IgD-negative memory B cell (primary cell): ENCODE results near the gene ERP44. TPM values are rescaled to one million over a fixed set of nuclear protein-coding genes. Genes with fewer than 3 reads are reported as not detected.
A peak's percentile ranks its signal among the peaks of the same experiment; 100 is the strongest.
"Not testable (repeated sequence)": the region's sequence is repeated elsewhere in the genome, so short reads cannot be mapped to it uniquely, and the experiment has no call there.

Source experiments
- H3K27ac Mint-ChIP-seq, 3 donors: one replicate each; pipeline ENCODE4 v1.8.0; 2020 to 2022; ENCODE audit warnings: mild to moderate bottlenecking in 3 of 3, mixed read lengths in 3 of 3, moderate library complexity in 1 of 3
- H3K27me3 Mint-ChIP-seq: one replicate; pipeline ENCODE4 v1.8.0; 2021; ENCODE audit warnings: mixed read lengths
- H3K36me3 Mint-ChIP-seq: one replicate; pipeline ENCODE4 v1.8.0; 2020; ENCODE audit warnings: mild to moderate bottlenecking, mixed read lengths
- H3K4me1 Mint-ChIP-seq, 3 donors: one replicate each; pipeline ENCODE4 v1.8.0; 2020 to 2022; ENCODE audit warnings: mixed read lengths in 3 of 3, mild to moderate bottlenecking in 1 of 3
- H3K4me3 Mint-ChIP-seq, 4 donors: one replicate each; pipeline ENCODE4 v1.8.0; 2020 to 2022; ENCODE audit warnings: mild to moderate bottlenecking in 4 of 4, mixed read lengths in 4 of 4, moderate library complexity in 3 of 4
- H3K9me3 Mint-ChIP-seq, 3 donors: one replicate each; pipeline ENCODE4 v1.8.0; 2020 to 2021; ENCODE audit warnings: mixed read lengths in 3 of 3, mild to moderate bottlenecking in 1 of 3
- polyA plus RNA-seq: library from polyadenylated mRNA; unstranded; fragments of 300-500 nt; fragmentation: Illumina TruSeq; gene quantifications from one replicate; pipeline ENCODE4 v1.2.3, GENCODE V29; 2021

Gene ERP44
- polyA plus RNA-seq, result 45.3 TPM

GRCh38 chr9:100098887-100099721 is at the start of gene ERP44, which contains the start of gene INVS:
Gene ERP44, minus strand, starts transcription at chr9:100099000. Its CDS starts 160 bp downstream, at chr9:100098840.
Gene INVS, plus strand, starts transcription at chr9:100099243. Its CDS starts 5,279 bp downstream, at chr9:100104522.
- Mint-ChIP-seq H3K36me3 (no peaks in the 10 kb centered on the region), H3K4me3 (peak within 1 kb of the TSS; percentile 98 to 100 (median 100)), H3K27ac (peak within 1 kb of the TSS; percentile 92 to 99 (median 97)), H3K4me1 (peaks cover 27 to 30% (median 29%) of the 10 kb centered on the region in 3 donors), H3K9me3 (no peaks in the 10 kb centered on the region), H3K27me3 (no peaks in the 10 kb centered on the region)

- not testable (repeated sequence) for H3K27ac Mint-ChIP-seq, H3K27me3 Mint-ChIP-seq, H3K4me1 Mint-ChIP-seq, H3K4me3 Mint-ChIP-seq, H3K9me3 Mint-ChIP-seq, H3K36me3 Mint-ChIP-seq
Measured at GRCh38 chr9:100145976-100146375, 47.2 kb upstream of the ERP44 start.

DNA sequence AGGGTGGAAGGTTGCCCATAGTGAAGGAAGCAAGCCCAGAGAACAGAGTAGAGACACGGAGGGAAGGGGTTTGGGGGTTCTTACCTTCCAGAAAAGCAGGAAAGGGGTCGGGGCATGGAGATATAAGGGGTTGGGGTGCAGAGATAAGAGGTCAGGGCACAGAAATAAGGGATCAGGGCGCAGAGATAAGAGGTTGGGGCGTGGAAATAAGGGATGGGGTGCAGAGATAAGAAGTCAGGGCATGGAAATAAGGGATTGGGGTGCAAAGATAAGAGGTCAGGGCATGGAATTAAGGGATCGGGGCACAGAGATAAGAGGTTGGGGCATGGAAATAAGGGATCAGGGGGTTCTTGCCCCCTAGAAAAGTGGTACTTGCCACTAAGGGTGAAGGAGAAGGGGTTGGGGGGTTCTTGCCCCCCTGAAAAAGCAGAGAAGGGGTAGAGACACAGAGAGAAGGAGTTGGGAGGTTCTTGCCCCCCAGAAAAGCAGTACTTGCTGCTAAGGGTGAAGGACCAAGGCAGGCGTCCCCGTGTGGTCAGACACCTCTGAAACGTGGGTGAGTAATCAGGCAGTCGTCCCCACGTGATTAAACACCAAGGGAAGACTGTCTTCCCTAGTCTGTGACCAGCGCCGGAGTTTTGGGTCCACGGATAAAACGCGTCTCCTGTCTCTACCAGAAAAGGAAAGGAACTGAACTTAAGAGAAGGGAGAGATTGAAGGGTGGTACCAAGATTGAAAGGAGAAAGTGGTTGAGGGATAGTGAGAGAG is 46.6 kb upstream of the ERP44 start:
- H3K36me3 Mint-ChIP-seq, H3K4me1 Mint-ChIP-seq, H3K9me3 Mint-ChIP-seq, H3K27ac Mint-ChIP-seq, H3K27me3 Mint-ChIP-seq, H3K4me3 Mint-ChIP-seq: not testable (repeated sequence)

DNA sequence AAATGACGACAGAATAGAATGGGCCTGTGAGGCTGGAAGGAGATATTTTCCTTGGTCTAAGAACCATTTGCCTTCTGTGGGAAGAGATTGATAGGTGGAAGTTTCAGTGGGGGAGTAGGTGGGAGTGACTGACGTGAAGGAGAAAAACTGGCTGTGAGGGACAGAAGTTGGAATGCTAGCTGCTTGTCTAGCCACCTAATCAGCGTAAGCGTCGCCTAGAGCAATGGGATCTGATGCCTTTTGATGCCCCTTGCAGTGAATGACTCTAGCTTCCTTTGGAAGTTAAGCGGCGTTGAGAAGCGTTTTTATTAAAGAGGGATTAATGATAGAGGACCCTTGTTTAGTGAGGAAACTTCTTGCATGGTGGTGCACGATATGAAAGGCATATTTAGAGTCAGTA is 43.1 kb upstream of the ERP44 start:
- not testable (repeated sequence) for H3K4me1 Mint-ChIP-seq, H3K9me3 Mint-ChIP-seq, H3K4me3 Mint-ChIP-seq

GRCh38 chr9:100140303-100140702 is 41.5 kb upstream of the ERP44 start:
- not testable (repeated sequence) for H3K27ac Mint-ChIP-seq

More for the DNA sequence above, 43.1 kb upstream of the ERP44 start:
- not testable (repeated sequence) for H3K27ac Mint-ChIP-seq, H3K27me3 Mint-ChIP-seq, H3K36me3 Mint-ChIP-seq

DNA sequence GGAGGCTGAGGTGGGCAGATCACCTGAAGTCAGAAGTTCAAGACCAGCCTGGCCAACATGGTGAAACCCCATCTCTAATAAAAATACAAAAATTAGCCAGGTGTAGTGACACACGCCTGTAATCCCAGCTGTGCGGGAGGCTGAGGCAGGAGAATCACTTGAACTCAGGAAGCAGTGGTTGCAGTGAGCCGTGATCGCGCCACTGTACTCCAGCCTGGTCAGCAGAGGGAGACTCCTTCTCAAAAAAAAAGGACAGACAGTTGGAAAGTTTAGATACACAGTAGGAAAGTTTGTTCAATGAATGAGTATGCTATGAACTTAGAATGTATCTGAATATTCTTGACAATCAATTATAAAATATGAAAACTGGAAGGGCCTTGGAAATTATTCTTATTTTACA is 38.0 kb upstream of the ERP44 start:
- not testable (repeated sequence) for H3K4me1 Mint-ChIP-seq, H3K9me3 Mint-ChIP-seq, H3K4me3 Mint-ChIP-seq, H3K27me3 Mint-ChIP-seq, H3K36me3 Mint-ChIP-seq, H3K27ac Mint-ChIP-seq

More at GRCh38 chr9:100140303-100140702, 41.5 kb upstream of the ERP44 start:
- not testable (repeated sequence) for H3K9me3 Mint-ChIP-seq, H3K4me1 Mint-ChIP-seq, H3K36me3 Mint-ChIP-seq, H3K27me3 Mint-ChIP-seq, H3K4me3 Mint-ChIP-seq

- H3K4me3 Mint-ChIP-seq, result no peak overlapping the region
- no peak overlapping the region for H3K27ac Mint-ChIP-seq
- no peaks in the 10 kb centered on the region for H3K9me3 Mint-ChIP-seq
- peaks cover 0 to 5% (median 4%) of the 10 kb centered on the region in 3 donors for H3K4me1 Mint-ChIP-seq
- H3K36me3 Mint-ChIP-seq, result peaks cover 6% of the 10 kb centered on the region
- no peaks in the 10 kb centered on the region for H3K27me3 Mint-ChIP-seq
Measured at GRCh38 chr9:100134731-100135130, 35.9 kb upstream of the ERP44 start.

DNA sequence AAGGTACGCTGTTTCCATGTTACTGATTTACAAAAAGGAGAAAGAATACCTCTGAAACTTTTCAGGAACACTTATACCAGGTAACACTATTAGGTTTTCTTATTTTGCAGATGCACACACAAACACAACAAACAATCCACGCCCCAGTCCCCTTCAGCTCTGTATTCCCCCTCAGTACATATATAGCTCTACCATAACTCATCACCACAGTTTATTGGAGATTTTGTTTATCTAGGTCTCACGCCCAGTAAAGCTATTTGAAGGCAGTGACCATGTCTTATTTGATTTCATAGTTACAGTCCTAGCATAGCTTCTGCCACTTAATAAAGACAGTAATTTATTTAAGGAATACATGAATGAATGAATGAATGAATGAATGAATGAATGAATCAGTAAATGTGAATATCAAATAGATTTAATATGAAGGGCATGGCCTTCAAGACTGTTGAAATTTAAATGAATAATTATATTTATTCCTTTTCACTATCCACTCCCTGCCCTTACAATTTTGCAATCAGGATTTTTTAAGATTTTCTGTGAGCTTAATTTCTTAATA is 33.2 kb upstream of the ERP44 start:
- H3K27ac Mint-ChIP-seq, result no peak overlapping the region
- H3K4me1 Mint-ChIP-seq, result peaks cover 0 to 5% (median 1%) of the 10 kb centered on the region in 3 donors
- H3K27me3 Mint-ChIP-seq, result no peaks in the 10 kb centered on the region
- H3K9me3 Mint-ChIP-seq, result no peaks in the 10 kb centered on the region
- peaks cover 4% of the 10 kb centered on the region for H3K36me3 Mint-ChIP-seq
- no peak overlapping the region for H3K4me3 Mint-ChIP-seq

DNA sequence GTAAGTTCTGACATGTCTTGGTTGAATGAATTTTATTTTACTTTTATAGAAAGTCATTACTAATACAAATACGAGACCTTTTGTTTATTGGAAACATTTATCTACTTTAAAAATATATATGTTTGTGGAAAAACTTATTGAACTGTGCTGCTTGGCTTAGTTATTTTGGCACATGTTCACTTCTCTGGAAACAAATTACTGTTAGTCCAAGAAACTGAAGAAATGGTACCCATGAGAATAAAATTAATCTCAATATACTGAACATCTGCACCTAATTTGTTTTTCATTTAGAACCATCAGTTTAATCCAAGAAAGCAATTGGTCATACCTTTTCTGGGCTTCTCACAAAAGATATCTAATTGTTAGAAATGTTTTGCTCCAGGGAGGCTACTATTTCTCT is 32.4 kb upstream of the ERP44 start:
- Mint-ChIP-seq H3K4me1 (peaks cover 0 to 5% (median 0%) of the 10 kb centered on the region in 3 donors), H3K36me3 (peaks cover 4% of the 10 kb centered on the region), H3K9me3 (no peaks in the 10 kb centered on the region), H3K4me3 (no peak overlapping the region), H3K27ac (no peak overlapping the region), H3K27me3 (no peaks in the 10 kb centered on the region)

- Mint-ChIP-seq H3K4me1 (peaks cover 0 to 6% (median 1%) of the 10 kb centered on the region in 3 donors), H3K27me3 (no peaks in the 10 kb centered on the region), H3K4me3 (no peak overlapping the region), H3K27ac (no peak overlapping the region), H3K9me3 (no peaks in the 10 kb centered on the region), H3K36me3 (peaks cover 6% of the 10 kb centered on the region)
Measured at GRCh38 chr9:100129772-100130171, 31.0 kb upstream of the ERP44 start.

GRCh38 chr9:100126423-100126822 is 27.6 kb upstream of the ERP44 start:
- Mint-ChIP-seq H3K4me1 (peaks cover 0 to 7% (median 1%) of the 10 kb centered on the region in 3 donors), H3K36me3 (peaks cover 5% of the 10 kb centered on the region), H3K9me3 (no peaks in the 10 kb centered on the region), H3K27me3 (no peaks in the 10 kb centered on the region), H3K27ac (no peak overlapping the region), H3K4me3 (no peak overlapping the region)

DNA sequence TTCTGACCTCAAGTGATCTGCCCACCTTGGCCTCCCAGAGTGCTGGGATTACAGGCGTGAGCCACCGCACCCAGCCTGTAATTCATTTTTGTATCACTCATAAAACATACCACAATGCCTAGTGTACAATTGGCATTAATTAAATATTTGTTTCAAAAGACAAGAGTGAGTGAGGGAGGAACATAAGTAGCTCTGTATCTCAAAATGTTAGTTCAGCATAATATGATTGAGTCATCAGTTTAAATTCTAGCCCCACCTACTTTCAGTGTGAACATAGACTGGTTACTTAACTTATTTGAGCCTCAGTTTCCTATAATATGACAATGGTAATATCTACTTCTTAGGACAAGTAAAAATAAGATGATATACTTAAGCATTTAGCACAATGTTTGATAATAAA is 27.1 kb upstream of the ERP44 start:
- H3K4me1 Mint-ChIP-seq, result peaks cover 1 to 7% (median 2%) of the 10 kb centered on the region in 3 donors
- peaks cover 5% of the 10 kb centered on the region for H3K36me3 Mint-ChIP-seq
- H3K27ac Mint-ChIP-seq, result no peak overlapping the region
- no peaks in the 10 kb centered on the region for H3K9me3 Mint-ChIP-seq
- no peak overlapping the region for H3K4me3 Mint-ChIP-seq
- no peaks in the 10 kb centered on the region for H3K27me3 Mint-ChIP-seq

GRCh38 chr9:100125236-100125635 is 26.4 kb upstream of the ERP44 start:
- Mint-ChIP-seq H3K9me3 (no peaks in the 10 kb centered on the region), H3K4me1 (peaks cover 2 to 7% (median 5%) of the 10 kb centered on the region in 3 donors), H3K4me3 (no peak overlapping the region), H3K27me3 (no peaks in the 10 kb centered on the region), H3K36me3 (peaks cover 7% of the 10 kb centered on the region), H3K27ac (no peak overlapping the region)

DNA sequence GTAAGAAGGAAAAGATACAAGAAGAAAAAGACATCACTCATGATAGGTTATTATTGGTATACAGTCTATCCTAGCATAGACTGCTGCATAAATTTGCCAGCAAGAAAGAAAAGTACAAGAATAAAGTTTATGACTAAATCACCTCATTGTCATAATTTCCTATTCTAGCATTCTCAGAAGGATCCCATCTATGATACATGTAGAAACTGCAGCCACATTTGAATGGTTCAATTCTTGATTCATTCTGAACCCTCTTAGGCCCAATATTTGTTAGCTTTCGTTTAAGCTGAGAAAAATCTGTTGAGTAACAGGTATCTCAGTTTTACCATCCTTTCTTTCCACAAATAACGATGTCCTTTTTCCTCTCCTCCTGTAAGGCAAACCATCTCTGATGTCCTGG is 21.5 kb upstream of the ERP44 start:
- Mint-ChIP-seq H3K27ac (no peak overlapping the region), H3K9me3 (no peaks in the 10 kb centered on the region), H3K27me3 (no peaks in the 10 kb centered on the region), H3K36me3 (peaks cover 8% of the 10 kb centered on the region), H3K4me3 (no peak overlapping the region), H3K4me1 (peaks cover 2 to 9% (median 7%) of the 10 kb centered on the region in 3 donors)

GRCh38 chr9:100117316-100117715 is 18.5 kb upstream of the ERP44 start:
- Mint-ChIP-seq H3K27me3 (no peaks in the 10 kb centered on the region), H3K27ac (no peak overlapping the region), H3K4me1 (peaks cover 4 to 12% (median 4%) of the 10 kb centered on the region in 3 donors), H3K36me3 (peaks cover 7% of the 10 kb centered on the region), H3K9me3 (no peaks in the 10 kb centered on the region), H3K4me3 (no peak overlapping the region)
